ENCODE measurements around the gene HIGD2A.

DNA sequence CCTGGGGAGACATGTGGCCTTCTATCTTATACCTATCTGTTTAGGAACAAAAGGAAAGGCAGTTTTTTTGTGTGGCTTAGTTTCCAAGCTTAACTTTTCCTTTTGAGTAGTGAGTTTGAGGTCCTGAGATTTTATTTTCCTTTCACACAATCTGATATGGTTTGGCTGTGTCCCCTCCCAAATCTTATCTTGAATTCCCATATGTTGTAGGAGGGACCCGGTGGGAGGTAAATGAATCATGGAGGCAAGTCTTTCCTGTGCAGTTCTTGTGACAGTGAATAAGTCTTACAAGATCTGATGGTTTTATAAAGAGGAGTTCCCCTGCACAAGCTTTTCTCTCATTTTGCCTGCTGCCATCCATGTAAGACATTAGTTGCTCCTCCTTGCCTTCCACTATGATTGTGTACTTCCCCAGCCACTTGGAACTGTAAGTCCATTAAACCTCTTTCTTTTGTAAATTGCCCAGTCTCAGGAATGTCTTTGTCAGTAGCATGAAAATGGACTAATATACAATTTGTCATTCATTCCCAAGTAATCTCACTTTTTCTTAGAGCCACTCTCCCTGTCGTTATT, 32.5 kb downstream of the HIGD2A start:
- TF ChIP-seq, protein P1, sequence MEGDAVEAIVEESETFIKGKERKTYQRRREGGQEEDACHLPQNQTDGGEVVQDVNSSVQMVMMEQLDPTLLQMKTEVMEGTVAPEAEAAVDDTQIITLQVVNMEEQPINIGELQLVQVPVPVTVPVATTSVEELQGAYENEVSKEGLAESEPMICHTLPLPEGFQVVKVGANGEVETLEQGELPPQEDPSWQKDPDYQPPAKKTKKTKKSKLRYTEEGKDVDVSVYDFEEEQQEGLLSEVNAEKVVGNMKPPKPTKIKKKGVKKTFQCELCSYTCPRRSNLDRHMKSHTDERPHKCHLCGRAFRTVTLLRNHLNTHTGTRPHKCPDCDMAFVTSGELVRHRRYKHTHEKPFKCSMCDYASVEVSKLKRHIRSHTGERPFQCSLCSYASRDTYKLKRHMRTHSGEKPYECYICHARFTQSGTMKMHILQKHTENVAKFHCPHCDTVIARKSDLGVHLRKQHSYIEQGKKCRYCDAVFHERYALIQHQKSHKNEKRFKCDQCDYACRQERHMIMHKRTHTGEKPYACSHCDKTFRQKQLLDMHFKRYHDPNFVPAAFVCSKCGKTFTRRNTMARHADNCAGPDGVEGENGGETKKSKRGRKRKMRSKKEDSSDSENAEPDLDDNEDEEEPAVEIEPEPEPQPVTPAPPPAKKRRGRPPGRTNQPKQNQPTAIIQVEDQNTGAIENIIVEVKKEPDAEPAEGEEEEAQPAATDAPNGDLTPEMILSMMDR (IDR thresholded peaks at IDR 0.05; ENCODE audit: extremely low read depth in 1 of 2, insufficient read depth in 1 of 2, low read depth in 1 of 2, low read length in 2 of 2): no peak
- TF ChIP-seq POLR2A (IDR thresholded peaks at IDR 0.05; ENCODE audit: low read depth, low read length) (no peak), FOS (IDR thresholded peaks at IDR 0.05; ENCODE audit: borderline replicate concordance, insufficient read depth, low read length) (no peak), POLR2AphosphoS5 (IDR thresholded peaks at IDR 0.05; ENCODE audit: insufficient read depth, low read depth, low read length) (no peak)
